ELF-1 (cell line): Measurements from ENCODE around the gene PSMD12.
"Not testable (repeated sequence)": the region's sequence is repeated elsewhere in the genome, so short reads cannot be mapped to it uniquely, and the experiment has no call there.

ENCODE experiments used
- DNase-seq: peaks from one replicate; pipeline ENCODE4 v3.0.0-alpha.2; 2016; ENCODE audit warnings: low read depth, low spot score

The PSMD12 gene

GRCh38 chr17:67366193-67367157 lies at the start of gene PSMD12:
Gene PSMD12, minus strand, starts transcription at chr17:67366577. Its CDS starts 58 bp downstream, at chr17:67366519.
- peak; percentile 92 for DNase-seq

DNA sequence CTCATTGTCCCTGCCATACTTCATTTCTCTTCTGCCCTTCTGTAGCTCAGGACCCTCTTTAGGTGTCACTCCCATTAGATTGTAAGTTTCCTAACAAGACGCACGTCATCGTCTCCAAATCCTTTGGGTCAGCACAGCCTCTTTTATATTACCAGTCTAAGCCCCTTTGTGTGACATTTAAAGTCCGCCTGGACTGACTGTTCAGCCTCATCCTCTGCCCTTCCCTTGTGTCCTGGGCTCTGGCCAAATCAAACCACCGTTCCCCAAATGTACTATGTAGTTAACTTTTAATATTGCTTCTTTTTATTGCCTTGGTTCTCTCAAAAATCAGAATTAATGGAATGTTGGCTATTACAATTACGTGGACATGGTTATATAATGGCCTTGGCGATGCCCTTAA lies 48.9 kb upstream of the PSMD12 start:
- no peak for DNase-seq

- no peak for DNase-seq
Observed at GRCh38 chr17:67414559-67414958, 48.2 kb upstream of the PSMD12 start.

DNA sequence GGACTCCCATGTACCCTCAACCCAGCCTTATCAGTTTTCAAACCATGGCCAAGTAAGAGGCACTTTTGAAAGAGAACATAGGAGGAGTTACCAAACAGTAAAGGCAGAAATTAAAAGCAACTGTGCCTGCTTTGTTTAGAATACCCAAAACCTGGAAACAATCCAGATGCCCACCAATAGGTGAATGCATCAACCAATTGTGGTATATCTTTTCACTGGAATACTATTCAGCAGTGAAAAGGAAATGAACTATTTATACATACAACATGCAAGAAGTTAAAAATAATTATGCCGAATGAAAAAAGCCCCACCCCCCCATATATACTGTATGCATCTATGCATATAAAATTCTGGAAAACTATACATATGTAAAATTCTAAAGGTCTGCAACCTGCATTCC lies 47.8 kb upstream of the PSMD12 start:
- DNase-seq, result no peak

- peak; percentile 43 for DNase-seq
Observed at GRCh38 chr17:67413388-67413787, 47.0 kb upstream of the PSMD12 start.

DNA sequence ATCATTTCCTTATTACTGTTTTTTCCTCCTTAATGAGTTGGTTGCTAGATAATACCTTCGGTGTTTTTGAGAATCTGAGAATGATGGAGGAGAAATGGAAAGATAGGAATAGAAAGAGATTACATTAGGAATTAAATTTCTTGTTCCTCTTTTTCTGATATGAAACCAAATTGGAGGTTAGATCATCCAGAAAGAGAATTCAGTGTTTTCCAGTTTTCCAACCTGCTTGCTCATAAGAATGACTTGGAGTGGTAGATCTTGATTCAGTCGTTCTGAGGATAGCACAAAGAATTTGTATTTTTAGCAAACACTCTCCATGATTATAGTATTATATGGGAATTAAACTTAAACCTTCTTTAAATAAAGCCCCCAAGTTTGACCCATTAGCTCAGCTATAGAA lies 46.6 kb upstream of the PSMD12 start:
- no peak for DNase-seq

- no peak for DNase-seq
Observed at GRCh38 chr17:67412032-67412431, 45.7 kb upstream of the PSMD12 start.

- DNase-seq, result no peak
Observed at GRCh38 chr17:67411397-67411796, 45.0 kb upstream of the PSMD12 start.

- not testable (repeated sequence) for DNase-seq
Observed at GRCh38 chr17:67408455-67408830, 42.1 kb upstream of the PSMD12 start.

DNA sequence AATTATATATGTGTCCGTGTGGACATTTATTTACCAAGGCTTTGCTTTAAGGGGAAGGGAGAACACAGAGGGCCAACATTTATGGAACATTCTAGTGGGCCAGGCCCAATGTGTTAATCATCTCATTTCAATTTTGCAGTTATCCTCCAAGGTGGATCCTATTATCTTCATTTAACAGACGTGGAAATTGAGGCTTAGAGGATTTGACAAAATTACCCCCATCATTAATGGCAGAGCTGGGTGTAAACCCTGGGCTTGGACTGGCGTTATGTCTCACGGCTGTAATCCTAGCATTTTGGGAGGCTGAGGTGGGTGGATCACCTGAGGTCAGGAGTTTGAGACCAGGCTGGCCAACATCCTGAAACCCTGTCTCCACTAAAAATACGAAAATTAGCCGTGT lies 37.1 kb upstream of the PSMD12 start:
- DNase-seq, result no peak

DNA sequence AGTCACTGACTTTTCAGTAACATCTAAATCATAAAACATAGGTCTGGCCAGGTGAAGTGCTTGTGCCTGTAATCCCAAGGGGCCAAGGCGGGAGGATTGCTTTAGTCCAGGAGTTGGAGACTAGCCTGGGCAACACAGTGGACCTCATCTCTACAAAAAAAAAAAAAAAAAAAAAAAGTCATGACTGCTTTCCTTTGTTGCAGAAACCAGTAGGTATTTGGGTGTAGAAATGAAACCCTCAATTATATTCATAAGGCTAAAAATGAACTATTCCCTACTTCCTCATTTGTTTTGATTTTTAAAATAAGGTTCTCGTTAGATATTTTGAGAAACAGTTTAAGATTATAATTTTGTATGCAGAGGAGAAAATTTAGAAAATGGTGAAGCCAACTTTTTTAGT lies 36.7 kb upstream of the PSMD12 start:
- no peak for DNase-seq

- DNase-seq, result no peak
Observed at GRCh38 chr17:67401598-67402504, 35.5 kb upstream of the PSMD12 start.

- no peak for DNase-seq
Observed at GRCh38 chr17:67401106-67401505, 34.7 kb upstream of the PSMD12 start.

GRCh38 chr17:67400193-67400592 lies 33.8 kb upstream of the PSMD12 start:
- no peak for DNase-seq

- DNase-seq, result no peak
Observed at GRCh38 chr17:67399676-67400075, 33.3 kb upstream of the PSMD12 start.

- DNase-seq, result peak; percentile 52
Observed at GRCh38 chr17:67393809-67394397, 27.5 kb upstream of the PSMD12 start.

DNA sequence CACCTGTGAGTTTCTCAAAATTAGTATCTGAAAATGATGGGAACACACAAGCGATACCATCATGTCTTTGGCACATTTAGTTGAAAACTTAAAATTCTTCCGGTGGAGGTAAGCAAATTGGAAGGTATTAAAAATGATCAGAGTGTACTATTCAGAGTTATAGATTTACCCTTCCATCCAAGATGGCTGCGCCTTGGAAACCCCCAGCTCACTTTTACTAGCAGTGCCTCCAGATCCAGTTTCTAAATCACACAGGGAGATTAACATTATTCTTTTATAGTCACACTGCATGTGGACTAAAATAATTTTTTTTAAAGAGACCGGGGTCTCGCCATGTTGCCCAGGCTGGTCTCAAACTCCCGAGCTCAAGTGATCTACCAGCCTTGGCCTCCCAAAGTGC lies 25.7 kb upstream of the PSMD12 start:
- DNase-seq, result no peak

DNA sequence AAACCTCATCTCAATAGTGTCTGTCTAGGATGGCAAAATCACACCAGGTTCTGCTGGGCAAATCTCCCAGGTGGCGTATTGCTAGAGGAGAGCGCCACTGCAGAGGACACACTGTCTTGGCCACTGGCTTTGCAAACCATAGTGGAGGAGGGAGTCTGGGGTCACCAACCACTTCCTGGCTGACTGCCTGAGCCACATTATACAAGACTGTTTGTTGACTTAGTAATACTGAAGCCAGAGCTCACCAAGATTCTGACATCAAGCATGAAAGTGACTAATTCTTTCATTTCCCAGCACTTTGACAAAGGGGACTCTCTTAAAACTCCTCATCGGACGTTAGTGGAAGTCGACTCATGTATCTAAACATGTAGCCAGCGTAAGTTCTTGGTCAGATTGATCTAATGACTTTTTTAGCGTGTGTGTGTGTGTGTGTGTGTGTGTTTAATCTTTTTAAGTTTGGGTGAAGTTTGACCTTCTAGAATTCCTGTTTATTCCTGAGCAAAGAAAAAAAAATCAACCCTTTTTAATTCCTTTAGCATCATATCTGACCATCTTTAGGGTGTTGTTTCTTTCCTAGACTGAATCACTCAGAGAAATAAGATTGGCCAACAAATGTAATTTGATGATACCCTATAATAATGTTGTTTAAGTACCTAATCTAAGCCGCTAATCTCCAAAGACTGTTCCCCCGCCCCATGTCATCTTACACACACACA lies 24.4 kb upstream of the PSMD12 start:
- no peak for DNase-seq

DNA sequence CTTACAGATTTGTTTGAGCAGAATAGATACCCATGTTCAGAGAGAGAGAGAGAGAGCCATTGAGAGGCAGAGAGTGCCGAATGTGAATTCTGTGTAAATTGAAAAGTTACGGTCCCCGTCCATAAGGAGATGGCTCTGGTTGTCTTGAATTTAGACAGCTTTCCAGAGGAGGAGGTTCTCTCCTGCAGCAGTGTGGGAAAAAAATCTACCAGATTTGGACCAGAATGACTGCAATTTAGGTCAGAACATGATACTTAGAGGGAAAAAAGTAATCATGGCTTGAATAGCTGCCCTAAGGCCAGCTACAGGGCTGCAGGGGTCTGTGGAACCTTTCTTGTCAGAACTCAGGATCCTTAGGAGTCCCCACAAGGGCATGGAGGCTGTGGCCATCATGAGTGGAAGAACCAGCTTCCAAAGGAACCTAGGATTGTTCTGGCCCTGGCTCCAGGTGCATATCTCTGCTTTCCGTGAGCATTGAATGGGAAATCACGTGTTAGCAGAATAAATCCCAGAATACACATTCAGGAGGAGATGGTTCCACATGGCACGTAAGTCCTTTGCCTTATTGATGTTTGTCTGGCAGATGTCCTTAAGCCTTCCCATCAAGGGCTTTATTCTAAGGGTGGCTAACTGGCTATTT lies 23.7 kb upstream of the PSMD12 start:
- DNase-seq, result no peak

DNA sequence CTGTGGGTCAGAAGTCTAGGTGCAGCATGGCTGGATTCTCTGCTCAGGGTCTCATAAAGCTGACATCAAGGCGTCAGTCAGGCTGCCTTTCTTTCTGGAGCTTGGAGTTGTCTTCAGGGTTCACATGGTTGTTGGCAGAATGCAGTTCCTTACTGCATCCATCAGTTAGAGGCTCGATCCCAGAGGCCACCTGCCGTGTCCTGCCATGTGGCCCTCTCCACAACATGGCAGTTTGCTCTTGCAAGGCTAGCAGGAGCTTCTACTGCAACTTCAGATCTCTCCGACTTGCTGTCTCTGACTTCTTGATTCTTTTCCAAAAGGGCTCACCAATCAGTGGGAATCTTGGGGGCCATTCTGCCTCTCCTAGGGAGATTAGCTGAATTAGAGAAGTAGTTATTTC lies 22.6 kb upstream of the PSMD12 start:
- no peak for DNase-seq

GRCh38 chr17:67388536-67388935 lies 22.2 kb upstream of the PSMD12 start:
- DNase-seq, result not testable (repeated sequence)
